Neural cell (in vitro differentiated cells): Measurements from ENCODE around the gene PBX3. TPM values are rescaled to one million over a fixed set of nuclear protein-coding genes. Genes with fewer than 3 reads are reported as not detected.

ENCODE experiments used
- H2AFZ ChIP-seq: fragments of 200-600, 300-800 bp; sonication (generic), shearing (Covaris generic); 2 replicates; pipeline ENCODE4 v1.6.0; 2014; ENCODE audit warnings: low read depth, mild to moderate bottlenecking, antibody characterized with exemption, low read length, moderate library complexity
- H3F3A ChIP-seq: fragments of 200-600 bp; shearing (Covaris generic); 2 replicates; pipeline ENCODE4 v1.6.1; 2016; ENCODE audit warnings: mild to moderate bottlenecking, moderate library complexity, mixed read lengths, antibody characterized with exemption, low read length; ENCODE audit not compliant: insufficient read depth, poor library complexity, severe bottlenecking
- H3K27ac ChIP-seq: fragments of 200-600, 300-800 bp; sonication (generic), shearing (Covaris generic); 2 replicates; pipeline ENCODE4 v1.5.1; 2014; ENCODE audit warnings: mild to moderate bottlenecking, low read length, moderate library complexity
- H3K27me3 ChIP-seq: fragments of 300-800, 200-600 bp; sonication (generic), shearing (Covaris generic); 2 replicates; pipeline ENCODE4 v1.6.0; 2014; ENCODE audit warnings: mild to moderate bottlenecking, low read depth, low read length, moderate library complexity; ENCODE audit not compliant: insufficient read depth
- H3K36me3 ChIP-seq: fragments of 300-800, 200-600 bp; sonication (generic), shearing (Covaris generic); 2 replicates; pipeline ENCODE4 v1.5.1; 2014; ENCODE audit warnings: mild to moderate bottlenecking, antibody characterized with exemption, low read length, moderate library complexity; ENCODE audit not compliant: insufficient read depth
- H3K4me2 ChIP-seq: fragments of 300-800, 200-600 bp; sonication (generic), shearing (Covaris generic); 2 replicates; pipeline ENCODE4 v1.6.0; 2014; ENCODE audit warnings: mild to moderate bottlenecking, low read length
- H3K4me3 ChIP-seq: fragments of 300-800, 200-600 bp; sonication (generic), shearing (Covaris generic); 2 replicates; pipeline ENCODE4 v1.5.1; 2014; ENCODE audit warnings: mild to moderate bottlenecking, low read length, moderate library complexity
- H3K79me2 ChIP-seq: fragments of 200-600 bp; shearing (Covaris generic); replicated peaks from 2 replicates; pipeline ENCODE4 v1.6.0; 2014; ENCODE audit warnings: mild to moderate bottlenecking, low read length, moderate library complexity; ENCODE audit not compliant: insufficient read depth
- H3K9ac ChIP-seq: fragments of 300-800, 200-600 bp; sonication (generic), shearing (Covaris generic); 2 replicates; pipeline ENCODE4 v1.6.1; 2016; ENCODE audit warnings: mild to moderate bottlenecking, low read length, mixed read lengths
- H3K9me2 ChIP-seq: fragments of 200-600 bp; shearing (Covaris generic); 2 replicates; pipeline ENCODE4 v1.6.1; 2016; ENCODE audit warnings: mild to moderate bottlenecking, low read length, mixed read lengths; ENCODE audit not compliant: insufficient read depth
- H3K9me3 ChIP-seq: fragments of 200-600, 300-800 bp; sonication (generic), shearing (Covaris generic); 2 replicates; pipeline ENCODE4 v1.6.1; 2016; ENCODE audit warnings: mild to moderate bottlenecking, mixed run types, low read length, moderate library complexity, mixed read lengths
- H4K20me1 ChIP-seq: fragments of 200-600 bp; shearing (Covaris generic); 2 replicates; pipeline ENCODE4 v1.6.1; 2016; ENCODE audit warnings: mild to moderate bottlenecking, mixed run types; ENCODE audit not compliant: insufficient read depth
- EP300 ChIP-seq: fragments of 450-650 bp; conservative IDR thresholded peaks from 2 replicates; pipeline ENCODE4 v1.6.1; 2014; ENCODE audit warnings: antibody characterized with exemption, mild to moderate bottlenecking, moderate library complexity; ENCODE audit not compliant: poor library complexity, severe bottlenecking
- EZH2 ChIP-seq: fragments of 200-600, 300-800 bp; shearing (Covaris generic), sonication (generic); IDR thresholded peaks from 2 replicates; pipeline ENCODE4 v1.6.1; 2014; ENCODE audit warnings: antibody characterized with exemption, low read length, borderline replicate concordance, mild to moderate bottlenecking; ENCODE audit not compliant: insufficient read depth, poor library complexity, severe bottlenecking
- MXI1 ChIP-seq: fragments of 450-650 bp; conservative IDR thresholded peaks from 2 replicates; pipeline ENCODE4 v1.6.1; 2014; ENCODE audit warnings: antibody characterized with exemption, mild to moderate bottlenecking; ENCODE audit not compliant: poor library complexity, severe bottlenecking
- POLR2AphosphoS5 ChIP-seq: IDR thresholded peaks from 2 replicates; pipeline ENCODE4 v1.6.1; 2012
- RAD21 ChIP-seq: fragments of 450-650 bp; conservative IDR thresholded peaks from 2 replicates; pipeline ENCODE4 v1.6.1; 2014; ENCODE audit warnings: antibody characterized with exemption, mild to moderate bottlenecking, moderate library complexity
- SMC3 ChIP-seq: fragments of 450-650 bp; conservative IDR thresholded peaks from 2 replicates; pipeline ENCODE4 v1.6.1; 2014; ENCODE audit warnings: antibody characterized with exemption, mild to moderate bottlenecking, moderate library complexity; ENCODE audit not compliant: poor library complexity
- TAF1 ChIP-seq: IDR thresholded peaks from 2 replicates; pipeline ENCODE4 v1.6.1; 2012; ENCODE audit warnings: low read depth
- polyA plus RNA-seq: library from polyadenylated mRNA; depleted of rRNA; stranded (reverse); fragments of >200 nt; gene quantifications from 2 replicates; pipeline ENCODE4 v1.2.3, GENCODE V29; 2014
- TF ChIP-seq, protein P1 (sequence below): fragments of 450-650 bp; IDR thresholded peaks from 2 replicates; pipeline ENCODE4 v1.5.1; 2014; ENCODE audit warnings: antibody characterized with exemption, mild to moderate bottlenecking, moderate library complexity; ENCODE audit not compliant: poor library complexity, severe bottlenecking
- TF ChIP-seq, protein P2 (sequence below): IDR thresholded peaks from 2 replicates; pipeline ENCODE4 v1.6.1; 2012; ENCODE audit warnings: borderline replicate concordance

Gene PBX3
- polyA plus RNA-seq, 1 donor from 2014 or later, result 398 TPM

DNA sequence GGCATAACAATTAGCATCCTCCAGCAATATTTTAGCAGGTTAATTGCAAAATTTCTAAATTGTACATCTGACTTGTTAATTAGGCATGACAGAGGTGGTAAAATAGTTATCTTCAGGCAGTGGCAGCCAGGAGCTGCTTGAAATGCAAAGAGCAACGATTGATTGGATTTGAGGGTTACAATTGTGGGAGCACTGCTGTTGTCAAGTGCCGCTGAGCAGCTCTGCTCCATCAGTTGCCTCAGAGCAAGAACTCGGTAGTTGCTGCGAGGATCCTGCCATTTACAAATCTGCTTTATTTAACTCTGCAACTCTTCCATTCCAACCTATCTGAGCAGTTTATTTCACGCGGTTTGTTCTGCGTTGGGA lies 12.6 kb downstream of the PBX3 start:
- Histone ChIP-seq H3K79me2 (peaks cover 100% of the 10 kb centered on the region), H3K4me2 (peak overlapping the region; percentile 76), H3K9ac (peak overlapping the region; percentile 56), H3K4me3 (peak overlapping the region; percentile 89), H3F3A (no peaks in the 10 kb centered on the region), H4K20me1 (no peaks in the 10 kb centered on the region), H3K36me3 (no peaks in the 10 kb centered on the region), H3K27me3 (no peaks in the 10 kb centered on the region), H3K9me2 (no peaks in the 10 kb centered on the region), H2AFZ (no peak overlapping the region), H3K27ac (peak overlapping the region; percentile 98), H3K9me3 (no peaks in the 10 kb centered on the region)
- TF ChIP-seq, protein P1, sequence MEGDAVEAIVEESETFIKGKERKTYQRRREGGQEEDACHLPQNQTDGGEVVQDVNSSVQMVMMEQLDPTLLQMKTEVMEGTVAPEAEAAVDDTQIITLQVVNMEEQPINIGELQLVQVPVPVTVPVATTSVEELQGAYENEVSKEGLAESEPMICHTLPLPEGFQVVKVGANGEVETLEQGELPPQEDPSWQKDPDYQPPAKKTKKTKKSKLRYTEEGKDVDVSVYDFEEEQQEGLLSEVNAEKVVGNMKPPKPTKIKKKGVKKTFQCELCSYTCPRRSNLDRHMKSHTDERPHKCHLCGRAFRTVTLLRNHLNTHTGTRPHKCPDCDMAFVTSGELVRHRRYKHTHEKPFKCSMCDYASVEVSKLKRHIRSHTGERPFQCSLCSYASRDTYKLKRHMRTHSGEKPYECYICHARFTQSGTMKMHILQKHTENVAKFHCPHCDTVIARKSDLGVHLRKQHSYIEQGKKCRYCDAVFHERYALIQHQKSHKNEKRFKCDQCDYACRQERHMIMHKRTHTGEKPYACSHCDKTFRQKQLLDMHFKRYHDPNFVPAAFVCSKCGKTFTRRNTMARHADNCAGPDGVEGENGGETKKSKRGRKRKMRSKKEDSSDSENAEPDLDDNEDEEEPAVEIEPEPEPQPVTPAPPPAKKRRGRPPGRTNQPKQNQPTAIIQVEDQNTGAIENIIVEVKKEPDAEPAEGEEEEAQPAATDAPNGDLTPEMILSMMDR, result no peak
- TF ChIP-seq RAD21 (peak; percentile 15), POLR2AphosphoS5 (peak; percentile 66), EZH2 (no peak), TAF1 (no peak), EP300 (no peak), SMC3 (peak; percentile 28), MXI1 (no peak)
- TF ChIP-seq, protein P2, sequence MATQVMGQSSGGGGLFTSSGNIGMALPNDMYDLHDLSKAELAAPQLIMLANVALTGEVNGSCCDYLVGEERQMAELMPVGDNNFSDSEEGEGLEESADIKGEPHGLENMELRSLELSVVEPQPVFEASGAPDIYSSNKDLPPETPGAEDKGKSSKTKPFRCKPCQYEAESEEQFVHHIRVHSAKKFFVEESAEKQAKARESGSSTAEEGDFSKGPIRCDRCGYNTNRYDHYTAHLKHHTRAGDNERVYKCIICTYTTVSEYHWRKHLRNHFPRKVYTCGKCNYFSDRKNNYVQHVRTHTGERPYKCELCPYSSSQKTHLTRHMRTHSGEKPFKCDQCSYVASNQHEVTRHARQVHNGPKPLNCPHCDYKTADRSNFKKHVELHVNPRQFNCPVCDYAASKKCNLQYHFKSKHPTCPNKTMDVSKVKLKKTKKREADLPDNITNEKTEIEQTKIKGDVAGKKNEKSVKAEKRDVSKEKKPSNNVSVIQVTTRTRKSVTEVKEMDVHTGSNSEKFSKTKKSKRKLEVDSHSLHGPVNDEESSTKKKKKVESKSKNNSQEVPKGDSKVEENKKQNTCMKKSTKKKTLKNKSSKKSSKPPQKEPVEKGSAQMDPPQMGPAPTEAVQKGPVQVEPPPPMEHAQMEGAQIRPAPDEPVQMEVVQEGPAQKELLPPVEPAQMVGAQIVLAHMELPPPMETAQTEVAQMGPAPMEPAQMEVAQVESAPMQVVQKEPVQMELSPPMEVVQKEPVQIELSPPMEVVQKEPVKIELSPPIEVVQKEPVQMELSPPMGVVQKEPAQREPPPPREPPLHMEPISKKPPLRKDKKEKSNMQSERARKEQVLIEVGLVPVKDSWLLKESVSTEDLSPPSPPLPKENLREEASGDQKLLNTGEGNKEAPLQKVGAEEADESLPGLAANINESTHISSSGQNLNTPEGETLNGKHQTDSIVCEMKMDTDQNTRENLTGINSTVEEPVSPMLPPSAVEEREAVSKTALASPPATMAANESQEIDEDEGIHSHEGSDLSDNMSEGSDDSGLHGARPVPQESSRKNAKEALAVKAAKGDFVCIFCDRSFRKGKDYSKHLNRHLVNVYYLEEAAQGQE, result peak; percentile 57

DNA sequence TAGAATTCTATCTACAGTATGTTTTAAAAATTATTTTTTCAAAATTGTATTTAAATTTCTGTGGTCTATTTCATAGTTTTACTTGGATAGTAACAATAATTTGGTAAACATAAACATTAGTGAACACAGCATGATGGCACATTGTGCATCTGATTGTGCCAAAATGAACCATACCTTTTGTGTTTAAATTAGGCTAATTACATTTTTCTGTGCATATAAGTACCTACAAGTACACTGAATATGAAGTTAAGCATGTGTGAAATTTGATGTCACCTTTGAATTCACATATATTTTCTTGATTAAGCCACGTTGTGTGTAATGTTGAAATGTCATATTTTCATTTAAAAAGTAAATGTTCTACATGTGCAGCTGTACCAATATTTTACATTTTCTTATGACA lies 13.4 kb downstream of the PBX3 start:
- H3K27me3 ChIP-seq, result no peaks in the 10 kb centered on the region
- no peaks in the 10 kb centered on the region for H3K9me3 ChIP-seq
- no peaks in the 10 kb centered on the region for H3F3A ChIP-seq
- TF ChIP-seq MXI1 (no peak), SMC3 (no peak), POLR2AphosphoS5 (peak; percentile 54)
- TF ChIP-seq, protein P2, result no peak
- H3K9me2 ChIP-seq, result no peaks in the 10 kb centered on the region
- peak overlapping the region; percentile 89 for H3K4me3 ChIP-seq
- peak overlapping the region; percentile 56 for H3K9ac ChIP-seq
- H3K4me2 ChIP-seq, result peak overlapping the region; percentile 76
- H3K27ac ChIP-seq, result peak overlapping the region; percentile 98
- H2AFZ ChIP-seq, result no peak overlapping the region
- peaks cover 100% of the 10 kb centered on the region for H3K79me2 ChIP-seq
- no peaks in the 10 kb centered on the region for H4K20me1 ChIP-seq
- no peaks in the 10 kb centered on the region for H3K36me3 ChIP-seq
